Measurements from ENCODE around the gene ENTPD8. TPM values are rescaled to one million over a fixed set of nuclear protein-coding genes. Genes with fewer than 3 reads are reported as not detected.

The ENTPD8 gene
- total and polyA plus RNA-seq, 2 of the 13 experiments (the other 11 are each of a cell fraction or from before 2014, with no cell fraction given): 0.26 to 0.44 TPM

DNA sequence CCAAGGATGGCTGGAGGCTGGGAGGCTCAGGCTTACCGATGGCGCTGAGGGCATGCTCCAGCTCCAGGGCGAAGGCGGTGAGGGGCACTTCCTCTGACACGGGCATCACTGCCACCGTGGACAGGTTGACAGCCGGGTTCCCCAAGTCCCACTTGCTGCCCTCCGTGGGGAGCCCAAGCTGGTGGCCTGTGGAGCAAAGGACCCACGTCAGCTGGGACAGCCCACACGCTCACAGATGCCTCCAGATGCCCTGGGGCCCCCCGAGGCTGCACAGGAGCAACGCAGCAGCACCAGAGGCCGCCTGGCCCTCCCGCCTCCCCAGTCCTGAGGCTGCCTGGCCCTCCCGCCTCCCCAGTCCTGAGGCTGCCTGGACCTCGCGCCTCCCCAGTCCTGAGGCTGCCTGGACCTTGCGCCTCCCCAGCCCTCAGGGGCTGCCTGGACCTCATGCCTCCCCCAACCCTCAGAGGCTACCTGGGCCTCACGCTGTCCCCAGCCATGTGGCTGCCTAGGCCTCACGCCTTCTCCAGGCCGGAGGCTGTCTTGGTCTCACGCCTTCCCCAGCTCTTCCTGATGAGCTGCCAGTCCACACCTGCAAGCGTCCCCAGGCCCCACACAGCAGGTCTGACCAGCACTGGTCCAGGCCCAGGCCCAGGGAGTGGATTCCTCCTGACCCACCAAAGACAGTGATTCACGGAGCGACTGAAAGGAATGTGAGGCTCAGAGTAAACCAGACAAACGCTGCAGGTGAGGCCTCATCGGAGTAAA, 43.6 kb upstream of the ENTPD8 start (continued):
- TF ChIP-seq, protein P1, sequence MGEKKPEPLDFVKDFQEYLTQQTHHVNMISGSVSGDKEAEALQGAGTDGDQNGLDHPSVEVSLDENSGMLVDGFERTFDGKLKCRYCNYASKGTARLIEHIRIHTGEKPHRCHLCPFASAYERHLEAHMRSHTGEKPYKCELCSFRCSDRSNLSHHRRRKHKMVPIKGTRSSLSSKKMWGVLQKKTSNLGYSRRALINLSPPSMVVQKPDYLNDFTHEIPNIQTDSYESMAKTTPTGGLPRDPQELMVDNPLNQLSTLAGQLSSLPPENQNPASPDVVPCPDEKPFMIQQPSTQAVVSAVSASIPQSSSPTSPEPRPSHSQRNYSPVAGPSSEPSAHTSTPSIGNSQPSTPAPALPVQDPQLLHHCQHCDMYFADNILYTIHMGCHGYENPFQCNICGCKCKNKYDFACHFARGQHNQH (CRISPR knock-in tag; IDR thresholded peaks at IDR 0.05): no peak
- TF ChIP-seq, protein P2, sequence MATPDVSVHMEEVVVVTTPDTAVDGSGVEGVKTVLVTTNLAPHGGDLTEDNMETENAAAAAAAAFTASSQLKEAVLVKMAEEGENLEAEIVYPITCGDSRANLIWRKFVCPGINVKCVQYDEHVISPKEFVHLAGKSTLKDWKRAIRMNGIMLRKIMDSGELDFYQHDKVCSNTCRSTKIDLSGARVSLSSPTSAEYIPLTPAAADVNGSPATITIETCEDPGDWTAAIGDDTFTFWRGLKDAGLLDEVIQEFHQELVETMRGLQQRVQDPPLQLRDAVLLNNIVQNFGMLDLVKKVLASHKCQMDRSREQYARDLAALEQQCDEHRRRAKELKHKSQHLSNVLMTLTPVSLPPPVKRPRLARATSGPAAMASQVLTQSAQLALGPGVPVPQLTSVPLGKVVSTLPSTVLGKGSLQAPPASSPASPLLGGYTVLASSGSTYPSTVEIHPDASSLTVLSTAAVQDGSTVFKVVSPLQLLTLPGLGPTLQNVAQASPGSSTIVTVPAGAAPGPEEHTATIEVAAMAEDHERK (CRISPR knock-in tag; IDR thresholded peaks at IDR 0.05; ENCODE audit: low read depth): no peak
- TF ChIP-seq HIVEP1 (CRISPR knock-in tag; IDR thresholded peaks at IDR 0.05): no peak
- TF ChIP-seq, protein P3, sequence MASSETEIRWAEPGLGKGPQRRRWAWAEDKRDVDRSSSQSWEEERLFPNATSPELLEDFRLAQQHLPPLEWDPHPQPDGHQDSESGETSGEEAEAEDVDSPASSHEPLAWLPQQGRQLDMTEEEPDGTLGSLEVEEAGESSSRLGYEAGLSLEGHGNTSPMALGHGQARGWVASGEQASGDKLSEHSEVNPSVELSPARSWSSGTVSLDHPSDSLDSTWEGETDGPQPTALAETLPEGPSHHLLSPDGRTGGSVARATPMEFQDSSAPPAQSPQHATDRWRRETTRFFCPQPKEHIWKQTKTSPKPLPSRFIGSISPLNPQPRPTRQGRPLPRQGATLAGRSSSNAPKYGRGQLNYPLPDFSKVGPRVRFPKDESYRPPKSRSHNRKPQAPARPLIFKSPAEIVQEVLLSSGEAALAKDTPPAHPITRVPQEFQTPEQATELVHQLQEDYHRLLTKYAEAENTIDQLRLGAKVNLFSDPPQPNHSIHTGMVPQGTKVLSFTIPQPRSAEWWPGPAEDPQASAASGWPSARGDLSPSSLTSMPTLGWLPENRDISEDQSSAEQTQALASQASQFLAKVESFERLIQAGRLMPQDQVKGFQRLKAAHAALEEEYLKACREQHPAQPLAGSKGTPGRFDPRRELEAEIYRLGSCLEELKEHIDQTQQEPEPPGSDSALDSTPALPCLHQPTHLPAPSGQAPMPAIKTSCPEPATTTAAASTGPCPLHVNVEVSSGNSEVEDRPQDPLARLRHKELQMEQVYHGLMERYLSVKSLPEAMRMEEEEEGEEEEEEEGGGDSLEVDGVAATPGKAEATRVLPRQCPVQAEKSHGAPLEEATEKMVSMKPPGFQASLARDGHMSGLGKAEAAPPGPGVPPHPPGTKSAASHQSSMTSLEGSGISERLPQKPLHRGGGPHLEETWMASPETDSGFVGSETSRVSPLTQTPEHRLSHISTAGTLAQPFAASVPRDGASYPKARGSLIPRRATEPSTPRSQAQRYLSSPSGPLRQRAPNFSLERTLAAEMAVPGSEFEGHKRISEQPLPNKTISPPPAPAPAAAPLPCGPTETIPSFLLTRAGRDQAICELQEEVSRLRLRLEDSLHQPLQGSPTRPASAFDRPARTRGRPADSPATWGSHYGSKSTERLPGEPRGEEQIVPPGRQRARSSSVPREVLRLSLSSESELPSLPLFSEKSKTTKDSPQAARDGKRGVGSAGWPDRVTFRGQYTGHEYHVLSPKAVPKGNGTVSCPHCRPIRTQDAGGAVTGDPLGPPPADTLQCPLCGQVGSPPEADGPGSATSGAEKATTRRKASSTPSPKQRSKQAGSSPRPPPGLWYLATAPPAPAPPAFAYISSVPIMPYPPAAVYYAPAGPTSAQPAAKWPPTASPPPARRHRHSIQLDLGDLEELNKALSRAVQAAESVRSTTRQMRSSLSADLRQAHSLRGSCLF (CRISPR knock-in tag; IDR thresholded peaks at IDR 0.05; ENCODE audit: borderline replicate concordance): no peak
- no peak for TF ChIP-seq ZNF570 (CRISPR knock-in tag; IDR thresholded peaks at IDR 0.05; ENCODE audit: borderline replicate concordance)
- TF ChIP-seq, protein P4, sequence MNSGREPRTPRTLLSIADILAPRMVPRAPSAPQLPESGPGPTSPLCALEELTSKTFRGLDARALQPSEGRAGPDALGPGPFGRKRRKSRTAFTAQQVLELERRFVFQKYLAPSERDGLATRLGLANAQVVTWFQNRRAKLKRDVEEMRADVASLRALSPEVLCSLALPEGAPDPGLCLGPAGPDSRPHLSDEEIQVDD (CRISPR knock-in tag; IDR thresholded peaks at IDR 0.05; ENCODE audit: borderline replicate concordance): no peak
- TF ChIP-seq ZEB1 (IDR thresholded peaks at IDR 0.05; ENCODE audit: insufficient replicate concordance, low read depth): peak; percentile 30
- TF ChIP-seq, protein P5, sequence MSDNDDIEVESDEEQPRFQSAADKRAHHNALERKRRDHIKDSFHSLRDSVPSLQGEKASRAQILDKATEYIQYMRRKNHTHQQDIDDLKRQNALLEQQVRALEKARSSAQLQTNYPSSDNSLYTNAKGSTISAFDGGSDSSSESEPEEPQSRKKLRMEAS (IDR thresholded peaks at IDR 0.05): peak; percentile 78
- peak; percentile 22; the same call in 1 of the 2 replicates for TF ChIP-seq SALL1 (CRISPR knock-in tag; IDR thresholded peaks at IDR 0.05)
- no peak for TF ChIP-seq ZSCAN31 (CRISPR knock-in tag; IDR thresholded peaks at IDR 0.05; ENCODE audit: low read depth)
- no peak for TF ChIP-seq PPARG (CRISPR knock-in tag; conservative IDR thresholded peaks at IDR 0.05)
- no peak for TF ChIP-seq ATF1 (CRISPR knock-in tag; IDR thresholded peaks at IDR 0.05)
- TF ChIP-seq, protein P6, sequence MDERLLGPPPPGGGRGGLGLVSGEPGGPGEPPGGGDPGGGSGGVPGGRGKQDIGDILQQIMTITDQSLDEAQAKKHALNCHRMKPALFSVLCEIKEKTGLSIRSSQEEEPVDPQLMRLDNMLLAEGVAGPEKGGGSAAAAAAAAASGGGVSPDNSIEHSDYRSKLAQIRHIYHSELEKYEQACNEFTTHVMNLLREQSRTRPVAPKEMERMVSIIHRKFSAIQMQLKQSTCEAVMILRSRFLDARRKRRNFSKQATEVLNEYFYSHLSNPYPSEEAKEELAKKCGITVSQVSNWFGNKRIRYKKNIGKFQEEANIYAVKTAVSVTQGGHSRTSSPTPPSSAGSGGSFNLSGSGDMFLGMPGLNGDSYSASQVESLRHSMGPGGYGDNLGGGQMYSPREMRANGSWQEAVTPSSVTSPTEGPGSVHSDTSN (CRISPR knock-in tag; IDR thresholded peaks at IDR 0.05): no peak
- no peak for TF ChIP-seq MBD4 (IDR thresholded peaks at IDR 0.05; ENCODE audit: borderline replicate concordance, low read length)
- no peak for TF ChIP-seq ZNF567 (CRISPR knock-in tag; IDR thresholded peaks at IDR 0.05; ENCODE audit: borderline replicate concordance)
- TF ChIP-seq DR1 (CRISPR knock-in tag; IDR thresholded peaks at IDR 0.05): no peak
- no peak for TF ChIP-seq ZNF557 (CRISPR knock-in tag; IDR thresholded peaks at IDR 0.05)
- TF ChIP-seq TBX3 (IDR thresholded peaks at IDR 0.05; ENCODE audit: borderline replicate concordance): no peak
- no peak for TF ChIP-seq SSRP1 (CRISPR knock-in tag; IDR thresholded peaks at IDR 0.05)
